GM23338 (cell line): ENCODE results near the gene IMPACT. TPM values are rescaled to one million over a fixed set of nuclear protein-coding genes. Genes with fewer than 3 reads are reported as not detected.

Experiments
- ATAC-seq: fragments of 200-7000 bp; cut with Tn5 transposase; 3 replicates; pipeline ENCODE4 v1.9.1; 2020
- DNase-seq: peaks from one replicate; pipeline ENCODE4 v3.0.0-alpha.2; 2015; ENCODE audit warnings: low spot score
- H2AFZ ChIP-seq: fragments of 200-600 bp; sonication (generic); 2 replicates; pipeline ENCODE4 v1.8.0; 2016; ENCODE audit warnings: antibody characterized with exemption, mild to moderate bottlenecking, moderate library complexity
- H3F3A ChIP-seq: fragments of 200-600 bp; sonication (generic); replicated peaks from 2 replicates; pipeline ENCODE4 v1.8.0; 2017; ENCODE audit warnings: antibody characterized with exemption, mixed run types, low read depth
- H3K27ac ChIP-seq: fragments of 200-600 bp; sonication (generic); 2 replicates; pipeline ENCODE4 v1.6.1; 2016; ENCODE audit warnings: low read depth
- H3K27me3 ChIP-seq: fragments of 200-600 bp; sonication (generic); 2 replicates; pipeline ENCODE4 v1.8.0; 2016; ENCODE audit warnings: mild to moderate bottlenecking, mixed run types, moderate library complexity; ENCODE audit not compliant: insufficient read depth
- H3K36me3 ChIP-seq: fragments of 200-600 bp; sonication (generic); 2 replicates; pipeline ENCODE4 v1.8.0; 2016; ENCODE audit warnings: mild to moderate bottlenecking; ENCODE audit not compliant: insufficient read depth
- H3K4me1 ChIP-seq: fragments of 200-600 bp; sonication (generic); 2 replicates; pipeline ENCODE4 v1.8.0; 2016; ENCODE audit warnings: mild to moderate bottlenecking, moderate library complexity; ENCODE audit not compliant: insufficient read depth
- H3K4me2 ChIP-seq: fragments of 200-600 bp; sonication (generic); 2 replicates; pipeline ENCODE4 v1.7.1; 2017; ENCODE audit warnings: mixed run types
- H3K4me3 ChIP-seq: fragments of 200-600 bp; sonication (generic); 2 replicates; pipeline ENCODE4 v1.6.1; 2016; ENCODE audit warnings: mixed run types
- H3K79me2 ChIP-seq: fragments of 200-600 bp; sonication (generic); replicated peaks from 2 replicates; pipeline ENCODE4 v1.8.0; 2017; ENCODE audit warnings: mild to moderate bottlenecking; ENCODE audit not compliant: insufficient read depth
- H3K9me2 ChIP-seq: fragments of 200-600 bp; sonication (generic); 2 replicates; pipeline ENCODE4 v1.8.0; 2017; ENCODE audit not compliant: insufficient read depth
- H4K20me1 ChIP-seq: fragments of 200-600 bp; sonication (generic); replicated peaks from 2 replicates; pipeline ENCODE4 v1.8.0; 2017; ENCODE audit warnings: mild to moderate bottlenecking; ENCODE audit not compliant: insufficient read depth
- H3K27ac Mint-ChIP-seq: 2 replicates; pipeline ENCODE4 v1.8.0; 2020; ENCODE audit warnings: inconsistent platforms, mild to moderate bottlenecking, moderate library complexity, mixed read lengths
- H3K27me3 Mint-ChIP-seq: 3 replicates; pipeline ENCODE4 v1.8.0; 2022; ENCODE audit warnings: low read depth, mild to moderate bottlenecking, moderate library complexity, mixed read lengths, inconsistent platforms; ENCODE audit not compliant: insufficient read depth, poor library complexity
- H3K36me3 Mint-ChIP-seq: 3 replicates; pipeline ENCODE4 v1.8.0; 2021; ENCODE audit warnings: low read depth, mild to moderate bottlenecking, inconsistent platforms, moderate library complexity, mixed read lengths
- H3K4me1 Mint-ChIP-seq: 3 replicates; pipeline ENCODE4 v1.8.0; 2020; ENCODE audit warnings: mild to moderate bottlenecking, inconsistent platforms, mixed read lengths
- H3K4me3 Mint-ChIP-seq: 3 replicates; pipeline ENCODE4 v1.8.0; 2021; ENCODE audit warnings: moderate library complexity, mild to moderate bottlenecking, inconsistent platforms, mixed read lengths
- H3K9me3 Mint-ChIP-seq: 3 replicates; pipeline ENCODE4 v1.8.0; 2020; ENCODE audit warnings: moderate library complexity, mild to moderate bottlenecking, inconsistent platforms, mixed read lengths
- CREB1 ChIP-seq: fragments of 250-450 bp; sonication (Bioruptor Pico); IDR thresholded peaks from 2 replicates; pipeline ENCODE4 v1.5.0; 2020; ENCODE audit warnings: low read depth, mild to moderate bottlenecking, moderate library complexity
- EZH2 ChIP-seq: fragments of 200-600 bp; sonication (generic); IDR thresholded peaks from one replicate; pipeline ENCODE4 v1.8.0; 2017; ENCODE audit warnings: antibody characterized with exemption, mild to moderate bottlenecking, low read depth; ENCODE audit not compliant: unreplicated experiment
- EZH2phosphoT487 ChIP-seq: fragments of 200-600 bp; sonication (generic); IDR thresholded peaks from one replicate; pipeline ENCODE4 v1.8.1; 2018; ENCODE audit warnings: antibody characterized with exemption; ENCODE audit not compliant: unreplicated experiment
- JUNB ChIP-seq: IDR thresholded peaks from one replicate; pipeline ENCODE4 v1.6.1; 2016; ENCODE audit warnings: antibody characterized with exemption; ENCODE audit not compliant: unreplicated experiment
- NANOG ChIP-seq: IDR thresholded peaks from 2 replicates; pipeline ENCODE4 v1.6.1; 2016; ENCODE audit warnings: antibody characterized with exemption, borderline replicate concordance
- POLR2AphosphoS5 ChIP-seq: IDR thresholded peaks from 2 replicates; pipeline ENCODE4 v1.6.1; 2016; ENCODE audit warnings: antibody characterized with exemption, low read depth
- STAT1 ChIP-seq: IDR thresholded peaks from one replicate; pipeline ENCODE4 v1.6.1; 2016; ENCODE audit warnings: antibody characterized with exemption; ENCODE audit not compliant: unreplicated experiment
- ZNF114 ChIP-seq: fragments of 250-450 bp; sonication (Bioruptor Pico); IDR thresholded peaks from 2 replicates; pipeline ENCODE4 v1.5.0; 2020; ENCODE audit warnings: mild to moderate bottlenecking, moderate library complexity
- ZNF331 ChIP-seq: fragments of 250-450 bp; sonication (Bioruptor Pico); IDR thresholded peaks from 2 replicates; pipeline ENCODE4 v1.5.0; 2020; ENCODE audit warnings: low read depth, mild to moderate bottlenecking, moderate library complexity
- polyA plus RNA-seq: library from polyadenylated mRNA; unstranded; fragments of >200 nt; fragmentation: Nextera tagmentation; extraction: Ambion mirVana; gene quantifications from 2 replicates; pipeline ENCODE4 v1.2.1, GENCODE V29; 2016
- total RNA-seq: library from RNA; depleted of rRNA; stranded (reverse); fragments of >200 nt; shearing (Covaris generic); gene quantifications from 2 replicates; pipeline ENCODE4 v1.2.3, GENCODE V29; 2014
- TF ChIP-seq, protein P1 (sequence below): fragments of 250-450 bp; sonication (Bioruptor Pico); IDR thresholded peaks from 2 replicates; pipeline ENCODE4 v1.5.0; 2020; ENCODE audit warnings: mild to moderate bottlenecking, moderate library complexity
- TF ChIP-seq, protein P2 (sequence below): IDR thresholded peaks from 2 replicates; pipeline ENCODE4 v1.6.1; 2016; ENCODE audit warnings: antibody characterized with exemption
- TF ChIP-seq, protein P3 (sequence below): IDR thresholded peaks from one replicate; pipeline ENCODE4 v1.6.1; 2018; ENCODE audit warnings: antibody characterized with exemption; ENCODE audit not compliant: unreplicated experiment
- TF ChIP-seq, protein P4 (sequence below), 2 experiments: fragments of 200-600 bp in 1 of 2; sonication (generic) in 1 of 2; conservative IDR thresholded peaks; 2 replicates each; pipeline versions ENCODE4 v1.5.1 to v1.6.1; 2016 to 2017; ENCODE audit warnings: antibody characterized with exemption in 2 of 2, low read depth in 2 of 2, mild to moderate bottlenecking in 2 of 2, moderate library complexity in 1 of 2

The IMPACT gene
- total and polyA plus RNA-seq, 2 experiments from 2014 or later, result 42.1 to 47.6 TPM

DNA sequence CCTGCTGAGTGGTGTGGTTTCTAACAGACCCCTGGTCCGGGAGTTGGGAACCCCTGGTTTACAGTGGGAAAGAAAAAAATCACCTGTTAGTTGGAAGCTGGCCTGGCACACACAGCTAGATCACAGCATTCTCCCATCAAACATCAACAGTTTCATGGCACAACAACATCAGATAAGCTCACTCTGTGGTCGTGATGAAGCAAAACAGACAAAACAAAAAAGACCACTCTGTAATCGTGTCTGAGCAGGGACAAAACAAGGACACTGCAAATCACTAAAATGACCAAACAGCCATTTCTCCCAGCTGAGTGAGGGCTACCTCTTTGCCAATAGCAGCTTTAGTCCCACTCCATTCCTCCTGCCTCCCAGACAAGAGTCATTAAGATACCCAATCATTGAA, 9.0 kb upstream of the IMPACT start:
- Histone ChIP-seq H3K36me3 (no peaks in the 10 kb centered on the region), H4K20me1 (no peaks in the 10 kb centered on the region), H3K27ac (no peak overlapping the region), H3K27me3 (no peaks in the 10 kb centered on the region), H3K4me1 (no peaks in the 10 kb centered on the region), H3K4me3 (no peak overlapping the region), H3K4me2 (no peak overlapping the region), H3F3A (0 out of 2 replicates have a peak, but pooled peaks cover 3% of the 10 kb centered on the region), H2AFZ (peak overlapping the region; percentile 26; the same call in 1 of the 2 replicates), H3K79me2 (no peaks in the 10 kb centered on the region), H3K9me2 (no peaks in the 10 kb centered on the region)
- TF ChIP-seq NANOG (no peak), ZNF331 (CRISPR knock-in tag) (no peak), EZH2phosphoT487 (no peak), EZH2 (no peak), STAT1 (no peak), JUNB (no peak), ZNF114 (no peak), CREB1 (CRISPR knock-in tag) (no peak), POLR2AphosphoS5 (no peak)
- TF ChIP-seq, protein P1, sequence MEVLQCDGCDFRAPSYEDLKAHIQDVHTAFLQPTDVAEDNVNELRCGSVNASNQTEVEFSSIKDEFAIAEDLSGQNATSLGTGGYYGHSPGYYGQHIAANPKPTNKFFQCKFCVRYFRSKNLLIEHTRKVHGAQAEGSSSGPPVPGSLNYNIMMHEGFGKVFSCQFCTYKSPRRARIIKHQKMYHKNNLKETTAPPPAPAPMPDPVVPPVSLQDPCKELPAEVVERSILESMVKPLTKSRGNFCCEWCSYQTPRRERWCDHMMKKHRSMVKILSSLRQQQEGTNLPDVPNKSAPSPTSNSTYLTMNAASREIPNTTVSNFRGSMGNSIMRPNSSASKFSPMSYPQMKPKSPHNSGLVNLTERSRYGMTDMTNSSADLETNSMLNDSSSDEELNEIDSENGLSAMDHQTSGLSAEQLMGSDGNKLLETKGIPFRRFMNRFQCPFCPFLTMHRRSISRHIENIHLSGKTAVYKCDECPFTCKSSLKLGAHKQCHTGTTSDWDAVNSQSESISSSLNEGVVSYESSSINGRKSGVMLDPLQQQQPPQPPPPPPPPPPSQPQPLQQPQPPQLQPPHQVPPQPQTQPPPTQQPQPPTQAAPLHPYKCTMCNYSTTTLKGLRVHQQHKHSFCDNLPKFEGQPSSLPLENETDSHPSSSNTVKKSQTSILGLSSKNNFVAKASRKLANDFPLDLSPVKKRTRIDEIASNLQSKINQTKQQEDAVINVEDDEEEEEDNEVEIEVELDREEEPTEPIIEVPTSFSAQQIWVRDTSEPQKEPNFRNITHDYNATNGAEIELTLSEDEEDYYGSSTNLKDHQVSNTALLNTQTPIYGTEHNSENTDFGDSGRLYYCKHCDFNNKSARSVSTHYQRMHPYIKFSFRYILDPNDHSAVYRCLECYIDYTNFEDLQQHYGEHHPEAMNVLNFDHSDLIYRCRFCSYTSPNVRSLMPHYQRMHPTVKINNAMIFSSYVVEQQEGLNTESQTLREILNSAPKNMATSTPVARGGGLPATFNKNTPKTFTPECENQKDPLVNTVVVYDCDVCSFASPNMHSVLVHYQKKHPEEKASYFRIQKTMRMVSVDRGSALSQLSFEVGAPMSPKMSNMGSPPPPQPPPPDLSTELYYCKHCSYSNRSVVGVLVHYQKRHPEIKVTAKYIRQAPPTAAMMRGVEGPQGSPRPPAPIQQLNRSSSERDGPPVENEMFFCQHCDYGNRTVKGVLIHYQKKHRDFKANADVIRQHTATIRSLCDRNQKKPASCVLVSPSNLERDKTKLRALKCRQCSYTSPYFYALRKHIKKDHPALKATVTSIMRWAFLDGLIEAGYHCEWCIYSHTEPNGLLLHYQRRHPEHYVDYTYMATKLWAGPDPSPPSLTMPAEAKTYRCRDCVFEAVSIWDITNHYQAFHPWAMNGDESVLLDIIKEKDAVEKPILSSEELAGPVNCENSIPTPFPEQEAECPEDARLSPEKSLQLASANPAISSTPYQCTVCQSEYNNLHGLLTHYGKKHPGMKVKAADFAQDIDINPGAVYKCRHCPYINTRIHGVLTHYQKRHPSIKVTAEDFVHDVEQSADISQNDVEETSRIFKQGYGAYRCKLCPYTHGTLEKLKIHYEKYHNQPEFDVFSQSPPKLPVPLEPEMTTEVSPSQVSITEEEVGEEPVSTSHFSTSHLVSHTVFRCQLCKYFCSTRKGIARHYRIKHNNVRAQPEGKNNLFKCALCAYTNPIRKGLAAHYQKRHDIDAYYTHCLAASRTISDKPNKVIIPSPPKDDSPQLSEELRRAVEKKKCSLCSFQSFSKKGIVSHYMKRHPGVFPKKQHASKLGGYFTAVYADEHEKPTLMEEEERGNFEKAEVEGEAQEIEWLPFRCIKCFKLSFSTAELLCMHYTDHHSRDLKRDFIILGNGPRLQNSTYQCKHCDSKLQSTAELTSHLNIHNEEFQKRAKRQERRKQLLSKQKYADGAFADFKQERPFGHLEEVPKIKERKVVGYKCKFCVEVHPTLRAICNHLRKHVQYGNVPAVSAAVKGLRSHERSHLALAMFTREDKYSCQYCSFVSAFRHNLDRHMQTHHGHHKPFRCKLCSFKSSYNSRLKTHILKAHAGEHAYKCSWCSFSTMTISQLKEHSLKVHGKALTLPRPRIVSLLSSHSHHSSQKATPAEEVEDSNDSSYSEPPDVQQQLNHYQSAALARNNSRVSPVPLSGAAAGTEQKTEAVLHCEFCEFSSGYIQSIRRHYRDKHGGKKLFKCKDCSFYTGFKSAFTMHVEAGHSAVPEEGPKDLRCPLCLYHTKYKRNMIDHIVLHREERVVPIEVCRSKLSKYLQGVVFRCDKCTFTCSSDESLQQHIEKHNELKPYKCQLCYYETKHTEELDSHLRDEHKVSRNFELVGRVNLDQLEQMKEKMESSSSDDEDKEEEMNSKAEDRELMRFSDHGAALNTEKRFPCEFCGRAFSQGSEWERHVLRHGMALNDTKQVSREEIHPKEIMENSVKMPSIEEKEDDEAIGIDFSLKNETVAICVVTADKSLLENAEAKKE (CRISPR knock-in tag), result no peak
- TF ChIP-seq, protein P2, sequence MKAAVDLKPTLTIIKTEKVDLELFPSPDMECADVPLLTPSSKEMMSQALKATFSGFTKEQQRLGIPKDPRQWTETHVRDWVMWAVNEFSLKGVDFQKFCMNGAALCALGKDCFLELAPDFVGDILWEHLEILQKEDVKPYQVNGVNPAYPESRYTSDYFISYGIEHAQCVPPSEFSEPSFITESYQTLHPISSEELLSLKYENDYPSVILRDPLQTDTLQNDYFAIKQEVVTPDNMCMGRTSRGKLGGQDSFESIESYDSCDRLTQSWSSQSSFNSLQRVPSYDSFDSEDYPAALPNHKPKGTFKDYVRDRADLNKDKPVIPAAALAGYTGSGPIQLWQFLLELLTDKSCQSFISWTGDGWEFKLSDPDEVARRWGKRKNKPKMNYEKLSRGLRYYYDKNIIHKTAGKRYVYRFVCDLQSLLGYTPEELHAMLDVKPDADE, result no peak
- TF ChIP-seq, protein P3, sequence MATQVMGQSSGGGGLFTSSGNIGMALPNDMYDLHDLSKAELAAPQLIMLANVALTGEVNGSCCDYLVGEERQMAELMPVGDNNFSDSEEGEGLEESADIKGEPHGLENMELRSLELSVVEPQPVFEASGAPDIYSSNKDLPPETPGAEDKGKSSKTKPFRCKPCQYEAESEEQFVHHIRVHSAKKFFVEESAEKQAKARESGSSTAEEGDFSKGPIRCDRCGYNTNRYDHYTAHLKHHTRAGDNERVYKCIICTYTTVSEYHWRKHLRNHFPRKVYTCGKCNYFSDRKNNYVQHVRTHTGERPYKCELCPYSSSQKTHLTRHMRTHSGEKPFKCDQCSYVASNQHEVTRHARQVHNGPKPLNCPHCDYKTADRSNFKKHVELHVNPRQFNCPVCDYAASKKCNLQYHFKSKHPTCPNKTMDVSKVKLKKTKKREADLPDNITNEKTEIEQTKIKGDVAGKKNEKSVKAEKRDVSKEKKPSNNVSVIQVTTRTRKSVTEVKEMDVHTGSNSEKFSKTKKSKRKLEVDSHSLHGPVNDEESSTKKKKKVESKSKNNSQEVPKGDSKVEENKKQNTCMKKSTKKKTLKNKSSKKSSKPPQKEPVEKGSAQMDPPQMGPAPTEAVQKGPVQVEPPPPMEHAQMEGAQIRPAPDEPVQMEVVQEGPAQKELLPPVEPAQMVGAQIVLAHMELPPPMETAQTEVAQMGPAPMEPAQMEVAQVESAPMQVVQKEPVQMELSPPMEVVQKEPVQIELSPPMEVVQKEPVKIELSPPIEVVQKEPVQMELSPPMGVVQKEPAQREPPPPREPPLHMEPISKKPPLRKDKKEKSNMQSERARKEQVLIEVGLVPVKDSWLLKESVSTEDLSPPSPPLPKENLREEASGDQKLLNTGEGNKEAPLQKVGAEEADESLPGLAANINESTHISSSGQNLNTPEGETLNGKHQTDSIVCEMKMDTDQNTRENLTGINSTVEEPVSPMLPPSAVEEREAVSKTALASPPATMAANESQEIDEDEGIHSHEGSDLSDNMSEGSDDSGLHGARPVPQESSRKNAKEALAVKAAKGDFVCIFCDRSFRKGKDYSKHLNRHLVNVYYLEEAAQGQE, result no peak
- TF ChIP-seq, protein P4, sequence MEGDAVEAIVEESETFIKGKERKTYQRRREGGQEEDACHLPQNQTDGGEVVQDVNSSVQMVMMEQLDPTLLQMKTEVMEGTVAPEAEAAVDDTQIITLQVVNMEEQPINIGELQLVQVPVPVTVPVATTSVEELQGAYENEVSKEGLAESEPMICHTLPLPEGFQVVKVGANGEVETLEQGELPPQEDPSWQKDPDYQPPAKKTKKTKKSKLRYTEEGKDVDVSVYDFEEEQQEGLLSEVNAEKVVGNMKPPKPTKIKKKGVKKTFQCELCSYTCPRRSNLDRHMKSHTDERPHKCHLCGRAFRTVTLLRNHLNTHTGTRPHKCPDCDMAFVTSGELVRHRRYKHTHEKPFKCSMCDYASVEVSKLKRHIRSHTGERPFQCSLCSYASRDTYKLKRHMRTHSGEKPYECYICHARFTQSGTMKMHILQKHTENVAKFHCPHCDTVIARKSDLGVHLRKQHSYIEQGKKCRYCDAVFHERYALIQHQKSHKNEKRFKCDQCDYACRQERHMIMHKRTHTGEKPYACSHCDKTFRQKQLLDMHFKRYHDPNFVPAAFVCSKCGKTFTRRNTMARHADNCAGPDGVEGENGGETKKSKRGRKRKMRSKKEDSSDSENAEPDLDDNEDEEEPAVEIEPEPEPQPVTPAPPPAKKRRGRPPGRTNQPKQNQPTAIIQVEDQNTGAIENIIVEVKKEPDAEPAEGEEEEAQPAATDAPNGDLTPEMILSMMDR (conservative IDR thresholded peaks at IDR 0.05; ENCODE audit: low read depth in 2 of 2), result no peak
- peaks cover 6% of the 10 kb centered on the region for H3K27me3 Mint-ChIP-seq
- no peak for DNase-seq
- H3K4me3 Mint-ChIP-seq, result no peak overlapping the region
- H3K9me3 Mint-ChIP-seq, result no peaks in the 10 kb centered on the region
- peaks cover 3% of the 10 kb centered on the region for H3K4me1 Mint-ChIP-seq
- no peak for ATAC-seq
- no peaks in the 10 kb centered on the region for H3K36me3 Mint-ChIP-seq
- no peak overlapping the region for H3K27ac Mint-ChIP-seq
